SK-N-SH (cell line): ENCODE results near the gene HARS2. TPM values are rescaled to one million over a fixed set of nuclear protein-coding genes. Genes with fewer than 3 reads are reported as not detected.

ENCODE experiments used
- CTCF ChIA-PET: fragments of 300-600, 350-600 bp; formaldehyde crosslinking; extraction: SDS; loops from one replicate; lab custom pipeline; 2021; lab: Yijun Ruan, JAX
- POLR2A ChIA-PET: fragments of 350-600 bp; sonication (Branson Sonifier 250); formaldehyde crosslinking; extraction: SDS; loops from one replicate; lab custom pipeline; 2020; ENCODE audit warnings: antibody characterized with exemption, inconsistent platforms; lab: Yijun Ruan, JAX
- DNase-seq: peaks from one replicate; pipeline ENCODE4 v3.0.0; 2012
- H2AFZ ChIP-seq: fragments of 200-600 bp; sonication (generic); 2 replicates; pipeline ENCODE4 v1.8.1; 2016; ENCODE audit warnings: antibody characterized with exemption, mild to moderate bottlenecking, low read depth
- H3F3A ChIP-seq: fragments of 200-600 bp; sonication (generic); replicated peaks from 2 replicates; pipeline ENCODE3; 2016; ENCODE audit warnings: antibody characterized with exemption, mild to moderate bottlenecking; ENCODE audit not compliant: insufficient read depth
- H3K27ac ChIP-seq, 2 experiments: fragments of 200-500 bp in 1 of 2; fragments of 200-600 bp in 1 of 2; sonication (Bioruptor generic) in 1 of 2; sonication (generic), shearing (Covaris generic) in 1 of 2; 2 replicates each; pipeline versions ENCODE4 v1.5.1 to v1.6.1; 2014 to 2016; ENCODE audit warnings: low read depth in 2 of 2, inconsistent platforms in 1 of 2, low read length in 1 of 2, mild to moderate bottlenecking in 1 of 2, mixed read lengths in 1 of 2
- H3K27me3 ChIP-seq: fragments of 200-600 bp; sonication (generic), shearing (Covaris generic); 2 replicates; pipeline ENCODE4 v1.6.1; 2016; ENCODE audit warnings: mixed run types; ENCODE audit not compliant: insufficient read depth
- H3K36me3 ChIP-seq, 2 experiments: fragments of 200-500 bp in 1 of 2; fragments of 200-600 bp in 1 of 2; sonication (Bioruptor generic) in 1 of 2; sonication (generic) in 1 of 2; replicated peaks in 1 of 2; 2 replicates each; pipeline versions ENCODE3 to v1.5.1; 2014 to 2016; ENCODE audit warnings: low read length in 1 of 2, mild to moderate bottlenecking in 1 of 2; ENCODE audit not compliant: insufficient read depth in 2 of 2, control insufficient read depth in 1 of 2
- H3K4me1 ChIP-seq, 2 experiments: fragments of 200-500 bp in 1 of 2; fragments of 200-600 bp in 1 of 2; sonication (Bioruptor generic) in 1 of 2; sonication (generic), shearing (Covaris generic) in 1 of 2; 2 replicates each; pipeline versions ENCODE4 v1.5.1 to v1.6.1; 2014 to 2016; ENCODE audit warnings: low read depth in 1 of 2, low read length in 1 of 2, mixed run types in 1 of 2; ENCODE audit not compliant: insufficient read depth in 2 of 2, control insufficient read depth in 1 of 2
- H3K4me2 ChIP-seq: fragments of 200-600 bp; sonication (generic), shearing (Covaris generic); 2 replicates; pipeline ENCODE4 v1.6.1; 2017; ENCODE audit warnings: mixed run types
- H3K4me3 ChIP-seq, 2 experiments: fragments of 200-500 bp in 1 of 2; fragments of 200-600 bp in 1 of 2; sonication (Bioruptor generic) in 1 of 2; sonication (generic), shearing (Covaris generic) in 1 of 2; 2 replicates each; pipeline versions ENCODE4 v1.5.1 to v1.8.1; 2014 to 2016; ENCODE audit warnings: low read depth in 2 of 2, inconsistent platforms in 1 of 2, low read length in 1 of 2, mild to moderate bottlenecking in 1 of 2, mixed read lengths in 1 of 2, moderate library complexity in 1 of 2
- H3K79me2 ChIP-seq: fragments of 200-600 bp; sonication (generic); 2 replicates; pipeline ENCODE4 v1.8.1; 2017; ENCODE audit warnings: mild to moderate bottlenecking; ENCODE audit not compliant: insufficient read depth
- H3K9ac ChIP-seq: fragments of 200-600 bp; sonication (generic); 2 replicates; pipeline ENCODE4 v1.6.1; 2017; ENCODE audit warnings: mixed run types
- H3K9me2 ChIP-seq: fragments of 200-600 bp; sonication (generic); 2 replicates; pipeline ENCODE4 v1.6.1; 2017; ENCODE audit warnings: mixed run types
- H3K9me3 ChIP-seq: fragments of 200-600 bp; sonication (generic); 2 replicates; pipeline ENCODE4 v1.6.1; 2017; ENCODE audit warnings: mixed run types, mild to moderate bottlenecking, moderate library complexity
- H4K20me1 ChIP-seq: fragments of 200-600 bp; sonication (generic); 2 replicates; pipeline ENCODE4 v1.6.1; 2017; ENCODE audit warnings: mild to moderate bottlenecking, mixed run types; ENCODE audit not compliant: insufficient read depth
- CHD2 ChIP-seq: fragments of 150-350 bp; IDR thresholded peaks from 2 replicates; pipeline ENCODE4 v1.6.1; 2018; ENCODE audit warnings: low read length; ENCODE audit not compliant: partially characterized antibody
- EZH2phosphoT487 ChIP-seq: fragments of 200-600 bp; sonication (generic); IDR thresholded peaks from 2 replicates; pipeline ENCODE4 v1.6.1; 2017; ENCODE audit warnings: low read depth, mixed run types, mild to moderate bottlenecking, antibody characterized with exemption, moderate library complexity, borderline replicate concordance
- FOXJ3 ChIP-seq: sonication (generic); formaldehyde crosslinking; IDR thresholded peaks from 2 replicates; pipeline ENCODE4 v1.5.1; 2020; ENCODE audit warnings: mild to moderate bottlenecking, missing genetic modification reagents
- GABPA ChIP-seq: IDR thresholded peaks from 2 replicates; pipeline ENCODE4 v1.4.0; 2012; ENCODE audit warnings: low read depth, mild to moderate bottlenecking
- NFIC ChIP-seq: IDR thresholded peaks from 2 replicates; pipeline ENCODE4 v1.4.0; 2012; ENCODE audit warnings: borderline replicate concordance
- RFX5 ChIP-seq: IDR thresholded peaks from 2 replicates; pipeline ENCODE4 v1.6.1; 2012; ENCODE audit warnings: mild to moderate bottlenecking, improper control_type of control experiment, low read length
- RXRA ChIP-seq: IDR thresholded peaks from 2 replicates; pipeline ENCODE4 v1.4.0; 2012; ENCODE audit warnings: low read depth, mild to moderate bottlenecking, borderline replicate concordance
- SIN3A ChIP-seq: IDR thresholded peaks from 2 replicates; pipeline ENCODE4 v1.6.1; 2012; ENCODE audit warnings: low read depth, mild to moderate bottlenecking, low read length, moderate library complexity, borderline replicate concordance
- SMC3 ChIP-seq: IDR thresholded peaks from 2 replicates; pipeline ENCODE4 v1.6.1; 2012; ENCODE audit warnings: low read depth, low read length, improper control_type of control experiment
- TAF1 ChIP-seq: IDR thresholded peaks from 2 replicates; pipeline ENCODE4 v1.6.1; 2012; ENCODE audit warnings: low read depth, mild to moderate bottlenecking, low read length, moderate library complexity, borderline replicate concordance
- TCF12 ChIP-seq: IDR thresholded peaks from 2 replicates; pipeline ENCODE4 v1.4.0; 2012
- YY1 ChIP-seq: IDR thresholded peaks from 2 replicates; pipeline ENCODE4 v1.4.0; 2012; ENCODE audit warnings: low read depth, mild to moderate bottlenecking
- WGBS: methylation state at CpG from one replicate; pipeline ENCODE4 v1.1.6; 2017; ENCODE audit warnings: low lambda C conversion rate; 5-methylcytosine and 5-hydroxymethylcytosine counted together
- polyA plus RNA-seq, 3 experiments: library from polyadenylated mRNA; depleted of rRNA; stranded (reverse); fragments of >200 nt; gene quantifications; 2 replicates each; pipeline ENCODE4 v1.2.3, GENCODE V29; 2012
- TF ChIP-seq, protein P1 (sequence below): IDR thresholded peaks from 2 replicates; pipeline ENCODE4 v1.4.0; 2012; ENCODE audit warnings: low read depth
- TF ChIP-seq, protein P2 (sequence below): IDR thresholded peaks from 2 replicates; pipeline ENCODE4 v1.4.0; 2012; ENCODE audit warnings: low read depth, borderline replicate concordance
- TF ChIP-seq, protein P3 (sequence below): fragments of 200-600 bp; sonication (generic); IDR thresholded peaks from 2 replicates; pipeline ENCODE4 v1.6.1; 2017; ENCODE audit warnings: antibody characterized with exemption, mild to moderate bottlenecking, moderate library complexity
- TF ChIP-seq, protein P4 (sequence below): IDR thresholded peaks from 2 replicates; pipeline ENCODE4 v1.6.1; 2012; ENCODE audit warnings: mild to moderate bottlenecking, low read depth, low read length, moderate library complexity
- TF ChIP-seq, protein P5 (sequence below): IDR thresholded peaks from 2 replicates; pipeline ENCODE4 v1.4.0; 2012; ENCODE audit warnings: low read depth, borderline replicate concordance
- TF ChIP-seq, protein P6 (sequence below): fragments of 150-350 bp; IDR thresholded peaks from 2 replicates; pipeline ENCODE4 v1.6.1; 2016; ENCODE audit warnings: mild to moderate bottlenecking, low read depth, low read length
- TF ChIP-seq, protein P7 (sequence below): IDR thresholded peaks from 2 replicates; pipeline ENCODE4; 2012

The HARS2 gene
- polyA plus RNA-seq, 1 of the 3 experiments (the other 2 are of a cell fraction) = 40.8 TPM

DNA sequence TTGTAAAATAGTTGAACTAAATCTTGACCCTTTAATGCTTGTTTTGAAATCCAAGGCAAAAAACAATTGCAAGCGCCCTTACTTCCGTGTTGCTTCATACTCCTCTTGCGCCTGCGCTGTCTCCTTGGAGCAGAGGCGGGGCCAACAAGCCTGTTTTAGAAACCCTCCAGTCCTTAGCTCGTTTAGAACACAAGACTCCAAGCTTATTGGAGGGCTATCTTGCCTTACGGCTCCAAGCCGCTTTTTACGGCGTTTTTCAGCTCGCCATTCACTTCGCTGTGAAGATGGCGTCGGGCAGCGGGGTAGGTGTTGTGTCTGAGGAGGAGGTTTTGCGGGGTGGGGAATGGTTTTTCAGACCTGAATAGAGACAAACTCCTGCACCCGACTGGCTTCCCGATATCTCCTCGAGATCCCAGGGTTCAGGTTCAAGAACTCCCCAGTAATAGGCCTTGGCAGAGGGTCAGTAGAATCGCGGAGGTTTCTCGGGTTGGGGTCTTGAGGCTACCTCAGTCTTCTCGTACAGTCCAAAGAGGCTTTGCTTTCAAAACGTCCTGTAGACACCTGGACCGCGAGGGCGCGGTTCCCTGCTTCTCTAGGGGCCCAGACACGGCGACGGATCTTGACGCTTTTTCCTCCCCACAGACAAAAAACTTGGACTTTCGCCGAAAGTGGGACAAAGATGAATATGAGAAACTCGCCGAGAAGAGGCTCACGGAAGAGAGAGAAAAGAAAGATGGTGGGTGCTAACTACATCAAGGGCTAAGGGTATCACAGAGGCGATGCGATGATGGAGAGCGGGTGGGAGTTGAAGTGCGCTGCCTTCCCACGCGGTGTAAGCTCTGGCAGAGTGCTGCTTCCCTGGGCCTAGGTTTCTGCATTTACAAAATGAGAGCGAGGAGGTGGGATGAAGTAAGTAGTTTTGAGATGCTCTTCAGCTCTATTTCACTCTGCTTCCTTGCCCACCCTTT is 9.2 kb downstream of the HARS2 start, which contains the start of gene ZMAT2:
TSS of gene ZMAT2 (plus strand) at position 271 of the 968 bp plus-strand sequence. CDS start at position 285, 14 bp downstream.
- POLR2A ChIA-PET = interaction anchor here (0.7 to 2.8 kb wide), 4 partner anchors 9 to 143 kb away, joined by 3 to 21 read pairs (median 6); partner anchors contain the start of genes HARS1, HARS2, IK and NDUFA2
- CTCF ChIA-PET = no interaction called here
- TF ChIP-seq CHD2 = peak; percentile 81
- TF ChIP-seq, protein P1, sequence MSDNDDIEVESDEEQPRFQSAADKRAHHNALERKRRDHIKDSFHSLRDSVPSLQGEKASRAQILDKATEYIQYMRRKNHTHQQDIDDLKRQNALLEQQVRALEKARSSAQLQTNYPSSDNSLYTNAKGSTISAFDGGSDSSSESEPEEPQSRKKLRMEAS = peak; percentile 63; the same call in 1 of the 2 replicates
- TF ChIP-seq FOXJ3 (CRISPR knock-in tag) = no peak
- TF ChIP-seq, protein P2, sequence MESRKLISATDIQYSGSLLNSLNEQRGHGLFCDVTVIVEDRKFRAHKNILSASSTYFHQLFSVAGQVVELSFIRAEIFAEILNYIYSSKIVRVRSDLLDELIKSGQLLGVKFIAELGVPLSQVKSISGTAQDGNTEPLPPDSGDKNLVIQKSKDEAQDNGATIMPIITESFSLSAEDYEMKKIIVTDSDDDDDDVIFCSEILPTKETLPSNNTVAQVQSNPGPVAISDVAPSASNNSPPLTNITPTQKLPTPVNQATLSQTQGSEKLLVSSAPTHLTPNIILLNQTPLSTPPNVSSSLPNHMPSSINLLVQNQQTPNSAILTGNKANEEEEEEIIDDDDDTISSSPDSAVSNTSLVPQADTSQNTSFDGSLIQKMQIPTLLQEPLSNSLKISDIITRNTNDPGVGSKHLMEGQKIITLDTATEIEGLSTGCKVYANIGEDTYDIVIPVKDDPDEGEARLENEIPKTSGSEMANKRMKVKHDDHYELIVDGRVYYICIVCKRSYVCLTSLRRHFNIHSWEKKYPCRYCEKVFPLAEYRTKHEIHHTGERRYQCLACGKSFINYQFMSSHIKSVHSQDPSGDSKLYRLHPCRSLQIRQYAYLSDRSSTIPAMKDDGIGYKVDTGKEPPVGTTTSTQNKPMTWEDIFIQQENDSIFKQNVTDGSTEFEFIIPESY = peak; percentile 78; the same call in 1 of the 2 replicates
- peak; percentile 73; the same call in 1 of the 2 replicates for TF ChIP-seq SIN3A
- no peak for TF ChIP-seq SMC3
- no peak for TF ChIP-seq RXRA
- TF ChIP-seq, protein P3, sequence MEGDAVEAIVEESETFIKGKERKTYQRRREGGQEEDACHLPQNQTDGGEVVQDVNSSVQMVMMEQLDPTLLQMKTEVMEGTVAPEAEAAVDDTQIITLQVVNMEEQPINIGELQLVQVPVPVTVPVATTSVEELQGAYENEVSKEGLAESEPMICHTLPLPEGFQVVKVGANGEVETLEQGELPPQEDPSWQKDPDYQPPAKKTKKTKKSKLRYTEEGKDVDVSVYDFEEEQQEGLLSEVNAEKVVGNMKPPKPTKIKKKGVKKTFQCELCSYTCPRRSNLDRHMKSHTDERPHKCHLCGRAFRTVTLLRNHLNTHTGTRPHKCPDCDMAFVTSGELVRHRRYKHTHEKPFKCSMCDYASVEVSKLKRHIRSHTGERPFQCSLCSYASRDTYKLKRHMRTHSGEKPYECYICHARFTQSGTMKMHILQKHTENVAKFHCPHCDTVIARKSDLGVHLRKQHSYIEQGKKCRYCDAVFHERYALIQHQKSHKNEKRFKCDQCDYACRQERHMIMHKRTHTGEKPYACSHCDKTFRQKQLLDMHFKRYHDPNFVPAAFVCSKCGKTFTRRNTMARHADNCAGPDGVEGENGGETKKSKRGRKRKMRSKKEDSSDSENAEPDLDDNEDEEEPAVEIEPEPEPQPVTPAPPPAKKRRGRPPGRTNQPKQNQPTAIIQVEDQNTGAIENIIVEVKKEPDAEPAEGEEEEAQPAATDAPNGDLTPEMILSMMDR = no peak
- TF ChIP-seq GABPA = no peak; the same call in 1 of the 2 replicates
- peak; percentile 97 for TF ChIP-seq YY1
- 0 out of 2 replicates have a peak, but pooled peaks have one; percentile 45 for TF ChIP-seq NFIC
- TF ChIP-seq, protein P4, sequence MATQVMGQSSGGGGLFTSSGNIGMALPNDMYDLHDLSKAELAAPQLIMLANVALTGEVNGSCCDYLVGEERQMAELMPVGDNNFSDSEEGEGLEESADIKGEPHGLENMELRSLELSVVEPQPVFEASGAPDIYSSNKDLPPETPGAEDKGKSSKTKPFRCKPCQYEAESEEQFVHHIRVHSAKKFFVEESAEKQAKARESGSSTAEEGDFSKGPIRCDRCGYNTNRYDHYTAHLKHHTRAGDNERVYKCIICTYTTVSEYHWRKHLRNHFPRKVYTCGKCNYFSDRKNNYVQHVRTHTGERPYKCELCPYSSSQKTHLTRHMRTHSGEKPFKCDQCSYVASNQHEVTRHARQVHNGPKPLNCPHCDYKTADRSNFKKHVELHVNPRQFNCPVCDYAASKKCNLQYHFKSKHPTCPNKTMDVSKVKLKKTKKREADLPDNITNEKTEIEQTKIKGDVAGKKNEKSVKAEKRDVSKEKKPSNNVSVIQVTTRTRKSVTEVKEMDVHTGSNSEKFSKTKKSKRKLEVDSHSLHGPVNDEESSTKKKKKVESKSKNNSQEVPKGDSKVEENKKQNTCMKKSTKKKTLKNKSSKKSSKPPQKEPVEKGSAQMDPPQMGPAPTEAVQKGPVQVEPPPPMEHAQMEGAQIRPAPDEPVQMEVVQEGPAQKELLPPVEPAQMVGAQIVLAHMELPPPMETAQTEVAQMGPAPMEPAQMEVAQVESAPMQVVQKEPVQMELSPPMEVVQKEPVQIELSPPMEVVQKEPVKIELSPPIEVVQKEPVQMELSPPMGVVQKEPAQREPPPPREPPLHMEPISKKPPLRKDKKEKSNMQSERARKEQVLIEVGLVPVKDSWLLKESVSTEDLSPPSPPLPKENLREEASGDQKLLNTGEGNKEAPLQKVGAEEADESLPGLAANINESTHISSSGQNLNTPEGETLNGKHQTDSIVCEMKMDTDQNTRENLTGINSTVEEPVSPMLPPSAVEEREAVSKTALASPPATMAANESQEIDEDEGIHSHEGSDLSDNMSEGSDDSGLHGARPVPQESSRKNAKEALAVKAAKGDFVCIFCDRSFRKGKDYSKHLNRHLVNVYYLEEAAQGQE = peak; percentile 67
- peak; percentile 97 for TF ChIP-seq TAF1
- TF ChIP-seq RFX5 = no peak
- no peak for TF ChIP-seq TCF12
- TF ChIP-seq, protein P5, sequence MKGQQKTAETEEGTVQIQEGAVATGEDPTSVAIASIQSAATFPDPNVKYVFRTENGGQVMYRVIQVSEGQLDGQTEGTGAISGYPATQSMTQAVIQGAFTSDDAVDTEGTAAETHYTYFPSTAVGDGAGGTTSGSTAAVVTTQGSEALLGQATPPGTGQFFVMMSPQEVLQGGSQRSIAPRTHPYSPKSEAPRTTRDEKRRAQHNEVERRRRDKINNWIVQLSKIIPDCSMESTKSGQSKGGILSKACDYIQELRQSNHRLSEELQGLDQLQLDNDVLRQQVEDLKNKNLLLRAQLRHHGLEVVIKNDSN = no peak
- TF ChIP-seq EZH2phosphoT487 = no peak
- TF ChIP-seq, protein P6, sequence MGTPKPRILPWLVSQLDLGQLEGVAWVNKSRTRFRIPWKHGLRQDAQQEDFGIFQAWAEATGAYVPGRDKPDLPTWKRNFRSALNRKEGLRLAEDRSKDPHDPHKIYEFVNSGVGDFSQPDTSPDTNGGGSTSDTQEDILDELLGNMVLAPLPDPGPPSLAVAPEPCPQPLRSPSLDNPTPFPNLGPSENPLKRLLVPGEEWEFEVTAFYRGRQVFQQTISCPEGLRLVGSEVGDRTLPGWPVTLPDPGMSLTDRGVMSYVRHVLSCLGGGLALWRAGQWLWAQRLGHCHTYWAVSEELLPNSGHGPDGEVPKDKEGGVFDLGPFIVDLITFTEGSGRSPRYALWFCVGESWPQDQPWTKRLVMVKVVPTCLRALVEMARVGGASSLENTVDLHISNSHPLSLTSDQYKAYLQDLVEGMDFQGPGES = peak; percentile 33; the same call in 1 of the 2 replicates
- TF ChIP-seq, protein P7, sequence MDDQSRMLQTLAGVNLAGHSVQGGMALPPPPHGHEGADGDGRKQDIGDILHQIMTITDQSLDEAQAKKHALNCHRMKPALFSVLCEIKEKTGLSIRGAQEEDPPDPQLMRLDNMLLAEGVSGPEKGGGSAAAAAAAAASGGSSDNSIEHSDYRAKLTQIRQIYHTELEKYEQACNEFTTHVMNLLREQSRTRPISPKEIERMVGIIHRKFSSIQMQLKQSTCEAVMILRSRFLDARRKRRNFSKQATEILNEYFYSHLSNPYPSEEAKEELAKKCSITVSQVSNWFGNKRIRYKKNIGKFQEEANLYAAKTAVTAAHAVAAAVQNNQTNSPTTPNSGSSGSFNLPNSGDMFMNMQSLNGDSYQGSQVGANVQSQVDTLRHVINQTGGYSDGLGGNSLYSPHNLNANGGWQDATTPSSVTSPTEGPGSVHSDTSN = 0 out of 2 replicates have a peak, but pooled peaks have one; percentile 22

More for the DNA sequence above, 9.2 kb downstream of the HARS2 start, which contains the start of gene ZMAT2:
- Histone ChIP-seq H3K27me3 (no peaks in the 10 kb centered on the region), H3K9ac (peak within 1 kb of the TSS; percentile 84), H3K27ac (peak within 1 kb of the TSS; percentile 51 to 84; a peak in 3 of 4 replicates), H4K20me1 (no peaks in the 10 kb centered on the region), H3K79me2 (peaks cover 28% of the 10 kb centered on the region), H3K9me2 (no peaks in the 10 kb centered on the region), H2AFZ (peak within 1 kb of the TSS; percentile 71), H3K9me3 (no peaks in the 10 kb centered on the region), H3K4me1 (peaks cover 0 to 9% of the 10 kb centered on the region in 2 experiments; a peak in 2 of 4 replicates), H3K4me2 (peak within 1 kb of the TSS; percentile 92), H3F3A (peaks cover 20% of the 10 kb centered on the region), H3K4me3 (peak within 1 kb of the TSS; percentile 86 to 96), H3K36me3 (peaks cover 80 to 85% of the 10 kb centered on the region in 2 experiments)
- DNase-seq = peak; percentile 89
- 2% methylated on average over 44 of the region's 44 CpGs for WGBS
